ENCODE data around the gene SORBS1.

The SORBS1 gene

DNA sequence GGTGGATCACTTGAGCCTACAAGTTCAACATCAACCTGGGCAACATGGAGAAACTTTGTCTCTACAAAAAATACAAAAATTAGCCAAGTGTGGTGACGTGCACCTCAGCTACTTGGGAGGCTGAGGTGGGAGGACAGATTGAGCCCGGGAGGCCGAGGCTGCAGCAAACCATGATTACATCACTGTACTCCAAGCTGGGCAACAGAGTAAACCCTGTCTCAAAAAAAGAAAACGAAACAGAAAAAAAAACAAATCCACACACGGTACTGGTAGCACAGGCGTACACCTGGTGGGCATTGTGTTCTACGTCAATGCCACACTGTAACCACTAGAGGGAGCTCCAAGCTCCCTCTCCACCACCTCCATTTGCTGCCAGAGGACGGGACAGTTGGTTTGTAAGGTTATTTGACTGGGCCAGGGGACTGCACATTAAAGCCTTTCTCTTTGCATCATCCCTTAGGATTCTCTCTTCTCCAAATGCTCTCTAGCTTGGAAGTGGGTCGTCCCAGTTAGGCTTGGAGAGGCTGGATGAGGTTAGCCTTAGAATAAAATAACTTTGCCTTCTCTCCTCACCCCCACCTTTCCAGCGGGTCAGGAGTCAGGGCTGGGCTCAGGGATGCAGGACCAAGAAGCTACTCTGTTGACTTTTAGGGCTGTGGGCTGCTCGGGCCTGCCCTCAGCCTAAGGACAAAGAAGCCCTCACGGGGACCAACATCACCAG is 130.8 kb downstream of the SORBS1 start:
- DNase-seq = no peak

GRCh38 chr10:95429639-95430038 is 131.5 kb downstream of the SORBS1 start:
- DNase-seq = no peak

GRCh38 chr10:95428701-95429100 is 132.5 kb downstream of the SORBS1 start:
- DNase-seq = no peak

- no peak for DNase-seq
Measured at GRCh38 chr10:95426482-95426881, 134.7 kb downstream of the SORBS1 start.

DNA sequence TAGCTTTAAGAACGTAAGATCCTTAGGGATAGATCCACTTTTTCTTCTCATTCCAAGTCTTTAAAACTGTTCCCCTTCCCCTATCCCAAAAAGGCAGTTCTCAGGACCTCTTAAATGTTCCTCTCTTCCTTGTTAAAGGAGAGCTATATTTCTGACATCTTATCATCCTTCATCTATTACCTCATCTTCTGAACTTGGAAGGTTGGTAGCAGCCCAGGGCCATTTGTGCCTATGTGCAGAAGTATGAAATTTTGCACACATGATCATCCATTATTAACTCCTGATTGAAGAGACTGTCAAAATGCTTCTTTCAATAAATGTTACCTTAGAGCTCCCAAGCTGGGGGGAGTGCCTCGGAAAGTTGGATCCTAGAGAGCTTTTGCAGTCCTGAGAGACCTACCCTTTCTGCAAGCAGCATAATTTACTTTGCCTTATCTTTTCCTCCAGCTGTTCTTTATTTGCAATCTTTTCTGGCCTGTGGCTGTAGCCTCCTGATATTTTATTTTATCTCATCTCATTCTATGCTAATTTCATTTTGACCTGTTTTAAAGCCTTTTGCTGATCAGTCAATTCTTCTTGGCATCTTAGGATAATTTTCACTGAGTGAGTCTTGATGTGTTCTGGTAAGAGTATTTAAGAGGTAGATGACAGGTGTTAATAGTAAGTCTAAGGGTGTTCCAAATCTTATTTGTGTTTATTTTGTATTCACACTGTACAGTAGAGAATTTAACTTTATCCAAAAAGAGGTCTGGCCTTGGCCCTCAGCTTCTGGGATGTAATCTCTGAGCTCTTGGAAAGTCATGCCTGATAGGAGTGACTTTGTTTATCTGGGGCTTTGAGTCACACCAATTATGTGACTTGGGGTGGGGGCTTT is 135.3 kb downstream of the SORBS1 start:
- DNase-seq = no peak

DNA sequence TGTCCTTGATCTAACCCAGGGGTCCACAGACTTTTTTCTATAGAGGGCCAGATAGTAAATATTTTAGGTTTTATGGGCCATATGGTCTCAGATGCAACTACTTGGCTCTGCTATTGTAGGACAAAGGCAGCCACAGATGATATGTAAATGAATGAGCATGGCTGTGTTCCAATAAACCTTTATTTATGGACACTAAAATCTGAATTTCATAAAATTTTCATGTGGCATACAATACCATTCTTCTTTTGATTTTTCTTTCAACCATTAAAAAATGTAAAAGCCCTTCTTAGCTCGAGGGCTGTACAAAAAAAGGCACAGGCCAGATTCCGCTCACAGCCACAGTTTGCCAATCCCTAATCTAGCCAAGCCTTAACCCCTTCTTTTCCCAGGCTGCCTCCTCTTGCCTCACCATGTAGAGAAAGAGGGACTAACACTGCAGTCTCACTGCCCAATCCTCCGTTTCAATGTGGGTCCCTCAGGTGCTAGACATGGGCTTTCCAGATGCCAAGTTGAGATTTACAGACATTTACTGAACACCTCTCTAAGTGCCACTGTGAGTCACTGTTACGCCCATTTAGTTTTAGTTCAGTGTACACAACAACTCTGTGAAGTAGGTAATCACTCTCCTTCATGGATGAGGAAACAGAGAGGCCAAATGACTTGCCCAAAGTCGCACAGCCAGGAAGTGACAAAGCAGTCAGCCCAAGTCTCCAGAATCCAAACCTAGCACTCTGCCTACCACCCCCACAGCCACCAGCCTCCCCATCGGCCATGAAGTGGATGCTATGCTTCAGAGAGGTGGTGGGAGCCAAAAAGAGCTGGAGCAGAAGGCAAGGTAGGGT is 137.8 kb downstream of the SORBS1 start:
- DNase-seq = no peak

DNA sequence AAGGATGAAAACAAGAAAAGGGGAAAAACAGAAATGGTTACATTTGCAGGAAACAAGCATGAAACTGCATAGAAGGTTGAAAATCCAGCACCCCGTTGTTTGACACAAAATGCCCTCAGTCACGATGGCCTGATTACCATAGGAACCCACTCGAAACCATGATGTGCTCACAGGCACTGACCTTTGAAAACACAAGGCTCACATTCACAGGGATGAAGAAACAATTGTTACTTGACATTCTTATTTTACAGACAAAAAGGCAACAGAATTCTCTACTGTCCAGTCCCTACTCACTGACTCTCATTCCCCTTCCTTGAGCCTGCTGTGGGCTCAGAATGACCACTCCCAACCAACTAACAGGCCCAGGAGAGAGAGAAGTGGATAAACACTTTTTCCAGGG is 138.9 kb downstream of the SORBS1 start:
- DNase-seq = no peak

DNA sequence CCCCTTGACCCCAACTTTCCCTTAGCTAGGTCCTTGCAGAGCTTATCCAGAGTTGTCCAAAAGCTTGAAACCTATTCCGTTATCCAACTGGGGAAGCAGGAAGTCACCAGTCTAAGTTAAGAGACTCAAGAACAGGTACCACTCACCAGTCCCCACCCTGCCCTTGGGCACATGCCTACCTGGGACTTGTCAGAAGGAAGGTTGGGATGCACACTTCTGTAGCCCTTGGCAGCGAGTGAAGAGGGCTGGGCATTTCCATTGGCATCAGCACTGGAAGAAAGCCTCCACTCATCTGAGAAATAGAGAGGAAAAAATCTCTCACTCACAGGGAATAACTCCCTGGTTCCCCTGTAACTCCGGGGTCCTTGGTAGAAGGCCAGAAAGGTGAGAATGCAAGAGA is 139.4 kb downstream of the SORBS1 start:
- DNase-seq = no peak

- DNase-seq = no peak
Measured at GRCh38 chr10:95419399-95419798, 141.8 kb downstream of the SORBS1 start.

DNA sequence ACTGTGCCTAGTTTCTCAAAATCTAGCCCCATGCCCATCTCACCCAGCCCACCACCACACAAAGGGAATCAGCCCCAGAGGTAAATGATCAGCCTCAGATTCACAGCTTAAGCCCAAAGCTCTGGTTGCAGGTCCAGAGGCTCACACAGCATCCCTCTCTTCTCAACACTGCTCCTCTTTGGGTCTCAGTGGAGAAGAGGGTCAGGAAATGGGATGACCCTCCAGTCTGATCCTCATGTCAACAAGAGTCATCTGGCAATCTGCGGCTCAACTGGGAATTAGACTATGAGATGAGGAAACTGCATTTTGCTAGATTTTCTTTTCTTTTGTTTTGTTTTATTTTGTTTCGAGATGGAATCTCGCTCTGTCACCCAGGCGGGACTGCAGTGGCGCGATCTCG is 144.2 kb downstream of the SORBS1 start:
- no peak for DNase-seq

GRCh38 chr10:95416270-95416669 is 144.9 kb downstream of the SORBS1 start:
- DNase-seq = no peak

GRCh38 chr10:95415621-95416031 is 145.5 kb downstream of the SORBS1 start:
- no peak for DNase-seq

- DNase-seq = no peak
Measured at GRCh38 chr10:95414844-95415485, 146.2 kb downstream of the SORBS1 start.

- DNase-seq = no peak
Measured at GRCh38 chr10:95414016-95414830, 146.9 kb downstream of the SORBS1 start.

DNA sequence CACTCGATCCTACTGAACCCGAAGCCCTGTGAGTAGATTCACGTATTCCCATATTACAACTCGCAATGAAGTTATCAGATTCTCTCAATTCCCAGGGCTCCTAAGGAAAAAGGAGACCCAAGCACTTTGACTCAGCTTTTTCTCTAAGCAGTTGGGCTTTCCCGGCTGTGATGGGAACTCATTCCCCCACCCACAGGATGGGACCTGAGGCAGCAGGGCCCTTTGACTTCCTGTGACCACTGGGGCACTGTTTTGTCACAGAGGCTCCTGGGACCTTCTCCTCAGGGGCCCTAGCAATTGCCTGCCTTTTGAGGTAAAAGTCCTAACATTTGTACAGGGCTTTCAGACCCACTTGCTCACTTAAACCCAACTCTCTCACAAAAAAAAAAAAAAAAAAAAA is 147.6 kb downstream of the SORBS1 start:
- DNase-seq = no peak

GRCh38 chr10:95411635-95412034 is 149.5 kb downstream of the SORBS1 start:
- DNase-seq = no peak

DNA sequence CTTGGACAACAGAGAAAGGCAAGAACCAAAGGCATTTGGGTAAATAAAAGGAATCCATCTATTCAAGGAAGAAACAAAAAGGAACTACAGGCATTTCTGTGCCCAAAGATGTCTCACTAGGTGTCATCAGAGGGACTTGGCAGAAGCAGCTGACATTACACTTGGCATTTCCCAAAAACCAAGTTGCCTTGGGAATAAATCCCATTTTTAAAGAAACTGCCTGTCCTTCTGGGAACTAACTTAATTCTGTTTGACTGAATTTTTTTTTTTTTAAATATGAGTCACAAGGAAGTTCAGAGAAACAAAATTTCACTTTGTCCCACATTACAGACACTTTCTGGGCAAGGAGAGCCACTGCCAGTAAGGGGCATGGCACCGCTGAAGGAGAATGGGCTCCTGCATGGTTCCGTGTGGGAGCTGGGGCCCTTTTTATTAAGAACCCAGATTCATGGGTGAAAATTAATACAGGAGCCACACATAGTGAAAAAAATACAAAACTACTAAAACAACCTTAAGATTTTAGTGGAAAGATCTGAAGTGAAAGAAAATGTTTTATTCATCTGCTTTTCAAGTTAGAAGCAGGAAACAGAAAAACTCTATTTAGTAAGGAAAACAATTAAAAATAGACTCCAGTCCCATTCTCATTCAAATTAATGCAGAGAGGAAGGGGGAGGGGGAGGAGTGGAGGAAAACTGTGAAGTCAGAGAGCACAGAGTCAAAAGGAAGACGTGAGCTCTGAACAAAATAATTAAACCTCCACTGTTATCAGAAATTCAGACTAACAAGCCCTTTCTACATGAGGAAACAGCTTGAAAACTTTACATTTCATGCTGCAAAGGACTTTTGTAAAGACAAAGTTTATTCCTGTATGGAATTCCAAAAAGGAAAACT is 151.9 kb downstream of the SORBS1 start:
- no peak for DNase-seq

DNA sequence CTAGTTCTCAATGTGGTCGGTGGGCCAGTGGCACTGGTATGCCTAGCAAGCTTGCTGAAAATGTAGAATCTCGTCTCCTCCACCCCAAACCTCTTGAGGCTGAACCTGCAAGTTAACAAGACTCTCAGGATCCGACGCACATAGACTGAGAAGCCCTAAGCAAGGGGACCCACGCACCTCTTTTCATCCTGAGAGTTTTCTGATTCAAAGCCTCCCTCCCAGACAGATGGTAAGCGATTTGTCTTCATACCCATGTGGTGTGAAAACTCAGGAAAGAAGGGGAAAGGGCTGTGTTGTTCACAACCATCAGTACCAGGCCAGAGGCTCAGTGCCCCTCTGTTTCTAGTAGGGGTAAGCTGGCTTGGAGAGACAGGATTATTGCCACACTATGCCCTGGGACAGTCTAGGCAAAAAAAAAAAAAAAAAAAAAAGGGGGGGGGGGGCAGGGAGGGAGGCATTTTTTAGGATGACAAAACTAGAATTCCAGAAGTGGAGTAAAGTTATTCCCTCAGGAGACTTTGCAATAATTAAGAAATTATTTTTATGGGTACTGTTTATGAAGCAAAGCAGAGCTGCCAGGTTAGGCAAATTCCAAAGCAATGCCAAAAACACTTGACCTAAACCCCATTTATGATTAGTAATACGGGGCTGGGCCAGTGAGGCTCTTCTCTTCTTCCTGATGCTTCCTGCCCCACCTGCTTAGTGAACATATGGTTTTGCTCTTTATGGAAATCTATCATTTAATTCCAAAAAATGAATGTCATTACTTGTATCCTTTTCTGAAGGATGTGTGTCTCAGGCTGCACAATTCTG is 152.8 kb downstream of the SORBS1 start:
- DNase-seq = no peak

DNA sequence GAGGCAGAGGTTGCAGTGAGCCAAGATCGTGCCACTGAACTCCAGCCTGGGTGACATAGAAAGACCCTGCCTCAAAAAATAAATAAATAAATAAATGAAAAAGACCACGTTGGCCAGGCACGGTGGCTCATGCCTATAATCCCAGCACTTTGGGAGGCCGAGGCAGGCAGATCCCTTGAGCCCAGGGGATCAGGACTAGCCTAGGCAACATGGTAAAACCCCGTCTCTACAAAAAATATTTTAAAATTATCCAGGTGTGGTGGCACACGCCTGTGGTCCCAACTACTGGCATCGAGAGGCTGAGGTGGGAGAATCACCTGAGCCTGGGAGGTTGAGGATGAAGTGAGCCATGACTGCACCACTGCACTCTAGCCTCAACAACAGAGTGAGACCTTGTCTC is 153.6 kb downstream of the SORBS1 start:
- DNase-seq = no peak
